ENCODE data around the gene CD4. TPM values are rescaled to one million over a fixed set of nuclear protein-coding genes. Genes with fewer than 3 reads are reported as not detected.

CD4 gene
- total RNA-seq, 4 donors from 2014 or later = 1.8 to 12.9 (median 3.8) TPM

- DNase-seq (no peak), ATAC-seq (peak; percentile 44 to 79)
- in situ Hi-C loops (cut with MboI; ENCODE audit: low sequenced_read_pairs in 4 of 4) (no loop called here), intact Hi-C loops (cut with DNase I; ENCODE audit: low total_unique reads) (no loop called here)
- H3K4me3 ChIP-seq = no peak overlapping the region
- no peak for TF ChIP-seq CTCF (IDR thresholded peaks at IDR 0.05 in 4 of 5, conservative IDR thresholded peaks at IDR 0.05 in 1 of 5)
- no peak for TF ChIP-seq POLR2A (IDR thresholded peaks at IDR 0.05)
- H3K4me1 ChIP-seq = peaks cover 6 to 11% of the 10 kb centered on the region in 2 donors
- H3K27ac ChIP-seq = peak overlapping the region in 3 of 4 donors; percentile 48 to 55 (median 52)
- no peaks in the 10 kb centered on the region for H3K9me3 ChIP-seq
- peaks cover 2 to 56% of the 10 kb centered on the region in 2 donors for H3K36me3 ChIP-seq
- no peaks in the 10 kb centered on the region for H3K27me3 ChIP-seq
Measured at GRCh38 chr12:6747216-6747615, 42.1 kb upstream of the CD4 start.

GRCh38 chr12:6748761-6749160 lies 40.6 kb upstream of the CD4 start:
- intact Hi-C loops (cut with DNase I; ENCODE audit: low total_unique reads) = no loop called here
- in situ Hi-C loops (cut with MboI; ENCODE audit: low sequenced_read_pairs in 4 of 4) = no loop called here

GRCh38 chr12:6750506-6750905 lies 38.8 kb upstream of the CD4 start:
- Histone ChIP-seq H3K27ac (no peak overlapping the region), H3K4me1 (peaks cover 10 to 16% of the 10 kb centered on the region in 2 donors), H3K36me3 (peaks cover 2 to 56% of the 10 kb centered on the region in 2 donors), H3K27me3 (no peaks in the 10 kb centered on the region), H3K9me3 (no peaks in the 10 kb centered on the region), H3K4me3 (no peak overlapping the region)
- in situ Hi-C loops (cut with MboI; ENCODE audit: low sequenced_read_pairs in 4 of 4) = no loop called here
- DNase-seq = no peak
- no peak for ATAC-seq
- intact Hi-C loops (cut with DNase I; ENCODE audit: low total_unique reads) = loop anchor here (5.0 kb wide), 2 partner anchors 77 to 267 kb away; partner anchors contain the start of genes LPCAT3 and P3H3
- TF ChIP-seq POLR2A (IDR thresholded peaks at IDR 0.05) (no peak), CTCF (IDR thresholded peaks at IDR 0.05 in 4 of 5, conservative IDR thresholded peaks at IDR 0.05 in 1 of 5) (no peak)

More at GRCh38 chr12:6748761-6749160, 40.6 kb upstream of the CD4 start:
- H3K4me1 ChIP-seq = peaks cover 10 to 14% of the 10 kb centered on the region in 2 donors
- H3K27ac ChIP-seq = no peak overlapping the region
- no peaks in the 10 kb centered on the region for H3K27me3 ChIP-seq
- DNase-seq (no peak), ATAC-seq (no peak)
- TF ChIP-seq POLR2A (IDR thresholded peaks at IDR 0.05) (no peak), CTCF (IDR thresholded peaks at IDR 0.05 in 4 of 5, conservative IDR thresholded peaks at IDR 0.05 in 1 of 5) (no peak)
- peaks cover 2 to 56% of the 10 kb centered on the region in 2 donors for H3K36me3 ChIP-seq
- no peaks in the 10 kb centered on the region for H3K9me3 ChIP-seq
- H3K4me3 ChIP-seq = no peak overlapping the region

- in situ Hi-C loops (cut with MboI; ENCODE audit: low sequenced_read_pairs in 4 of 4) = no loop called here
- no peak for ATAC-seq
Measured at GRCh38 chr12:6751767-6752166, 37.6 kb upstream of the CD4 start.

More at GRCh38 chr12:6751767-6752166, 37.6 kb upstream of the CD4 start:
- no peaks in the 10 kb centered on the region for H3K9me3 ChIP-seq
- peaks cover 10 to 12% of the 10 kb centered on the region in 2 donors for H3K4me1 ChIP-seq
- TF ChIP-seq CTCF (IDR thresholded peaks at IDR 0.05 in 4 of 5, conservative IDR thresholded peaks at IDR 0.05 in 1 of 5) (no peak), POLR2A (IDR thresholded peaks at IDR 0.05) (no peak)
- H3K36me3 ChIP-seq = peaks cover 2 to 53% of the 10 kb centered on the region in 2 donors
- intact Hi-C loops (cut with DNase I; ENCODE audit: low total_unique reads) = loop anchor here (5.0 kb wide), 2 partner anchors 76 to 266 kb away; partner anchors contain the start of genes LPCAT3 and P3H3
- H3K27ac ChIP-seq = peak overlapping the region; percentile 89 to 100 (median 98)
- H3K27me3 ChIP-seq = no peaks in the 10 kb centered on the region
- no peak for DNase-seq
- peak overlapping the region; percentile 67 to 95 (median 92) for H3K4me3 ChIP-seq
